A549 treated with GW870086 at 1 μM for 4 hours (cell line): ENCODE results near the gene TRMT1L. TPM values are rescaled to one million over a fixed set of nuclear protein-coding genes. Genes with fewer than 3 reads are reported as not detected.

Source experiments
- total RNA-seq: library from RNA; stranded (reverse); fragments of 200-300 nt; extraction: Qiagen RNA extraction; gene quantifications from 5 replicates; pipeline ENCODE4 v1.2.3, GENCODE V29; 2022; ENCODE audit warnings: low read depth

Gene TRMT1L
- total RNA-seq, result 8.0 to 13.3 TPM (median 12.4 TPM) in 5 replicates

GRCh38 chr1:185156854-185157598, at the start of gene TRMT1L, which contains the start of gene SWT1:
Gene TRMT1L (minus strand): TSS chr1:185156953. CDS start chr1:185156712, 241 bp downstream.
Gene SWT1 (plus strand): TSS chr1:185157167. CDS start chr1:185160842, 3,675 bp downstream.

Other genes starting within 250 kb of the TRMT1L start
- gene NIBAN1, start 182.4 kb downstream of the TRMT1L start, total RNA-seq, result 0.80 to 1.2 TPM (median 0.88 TPM) in 5 replicates
- 17.8 to 20.1 TPM (median 18.9 TPM) in 5 replicates for gene RNF2, start 111.4 kb downstream of the TRMT1L start, total RNA-seq
- 1.2 to 1.7 TPM (median 1.5 TPM) in 5 replicates for gene SWT1, start 214 bp upstream of the TRMT1L start, total RNA-seq
- 23.0 to 28.3 TPM (median 26.1 TPM) in 5 replicates for gene IVNS1ABP, start 160.3 kb upstream of the TRMT1L start, total RNA-seq